ENCODE measurements around the gene GLIS1. TPM values are rescaled to one million over a fixed set of nuclear protein-coding genes. Genes with fewer than 3 reads are reported as not detected.

The GLIS1 gene
- total RNA-seq, 4 donors from 2014 or later: 0.16 to 0.27 TPM; not detected in 2

DNA sequence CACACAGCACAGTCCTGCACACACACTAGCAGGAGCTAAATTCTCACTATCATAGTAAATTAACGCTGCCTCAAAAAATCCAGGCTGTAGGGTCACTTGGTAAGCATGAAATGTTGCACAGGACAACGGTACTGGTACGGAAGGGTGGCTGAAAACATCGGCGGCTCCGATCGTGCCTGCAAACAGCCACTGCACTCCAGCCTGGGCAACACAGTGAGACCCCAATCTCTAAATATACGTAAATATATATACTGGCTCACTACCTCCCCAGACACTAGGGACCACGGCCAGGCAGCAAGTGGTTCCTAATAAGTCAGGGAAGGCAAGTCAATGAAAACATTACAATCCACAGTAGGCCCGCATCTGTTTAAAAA, 44.3 kb downstream of the GLIS1 start:
- H3K9me3 ChIP-seq: no peaks in the 10 kb centered on the region
- 97 to 100% methylated on average over 1 to 5 of the region's 10 CpGs for WGBS, 2 donors (ENCODE audit: low coverage in 1 of 2)
- no peak overlapping the region for H3K27ac ChIP-seq
- H3K4me1 ChIP-seq: no peaks in the 10 kb centered on the region
- no peak for ATAC-seq
- no peak overlapping the region for H3K4me3 ChIP-seq
- TF ChIP-seq POLR2A (IDR thresholded peaks at IDR 0.05): no peak
- no peak for TF ChIP-seq POLR2AphosphoS5 (IDR thresholded peaks at IDR 0.05)
- no peak for TF ChIP-seq EP300 (IDR thresholded peaks at IDR 0.05)
- H3K36me3 ChIP-seq: no peaks in the 10 kb centered on the region
- peaks cover 27% of the 10 kb centered on the region for H3K27me3 ChIP-seq

- no peak overlapping the region for H3K4me3 ChIP-seq
- no peaks in the 10 kb centered on the region for H3K4me1 ChIP-seq
- no peaks in the 10 kb centered on the region for H3K36me3 ChIP-seq
- no peak for TF ChIP-seq POLR2A (IDR thresholded peaks at IDR 0.05)
- no peak for ATAC-seq
- H3K9me3 ChIP-seq: no peaks in the 10 kb centered on the region
- no peak overlapping the region for H3K27ac ChIP-seq
- peaks cover 34% of the 10 kb centered on the region for H3K27me3 ChIP-seq
- WGBS, 2 donors (ENCODE audit: low coverage in 1 of 2): 54 to 60% methylated on average over 2 to 10 of the region's 22 CpGs
Measured at GRCh38 chr1:53693773-53694717, 44.9 kb downstream of the GLIS1 start.

DNA sequence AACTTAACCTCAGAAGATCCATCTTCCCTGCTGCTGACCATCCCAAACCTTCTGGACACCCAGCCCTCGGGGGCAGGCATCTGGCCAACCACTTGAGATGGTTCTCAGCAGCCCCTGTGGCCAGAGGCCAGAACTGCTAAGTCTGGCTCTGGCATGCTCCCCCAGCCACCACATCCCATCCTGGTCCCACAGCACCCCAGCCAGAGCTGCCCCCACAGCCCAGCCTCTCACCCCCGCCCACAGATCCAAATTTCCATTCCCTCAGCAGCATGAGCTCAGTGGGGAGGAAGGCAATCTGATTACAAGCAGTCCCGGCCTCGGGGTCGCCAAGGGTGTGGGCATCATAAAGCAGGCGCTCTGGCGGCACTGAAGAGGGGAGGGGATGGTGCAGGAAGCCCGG, 45.6 kb downstream of the GLIS1 start:
- peaks cover 41% of the 10 kb centered on the region for H3K27me3 ChIP-seq
- no peak for ATAC-seq

DNA sequence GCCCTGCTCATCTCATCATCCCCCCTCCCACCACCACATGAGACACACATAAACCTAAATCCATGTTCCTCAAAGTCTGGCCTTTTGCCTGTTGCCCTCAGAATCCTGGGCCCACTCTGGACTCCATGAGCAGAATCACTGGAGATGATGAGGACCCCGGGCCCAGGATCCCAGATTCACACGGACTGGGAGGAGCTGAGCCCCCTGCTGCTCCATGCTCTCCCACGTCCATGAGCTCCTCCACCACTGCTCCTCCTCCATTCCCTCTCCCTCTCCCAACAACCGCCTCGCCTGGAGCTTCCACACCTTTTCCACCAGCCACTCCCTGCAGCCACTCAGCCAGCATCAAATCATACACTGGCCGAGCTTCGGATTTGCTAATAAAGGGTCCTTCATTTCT, 47.6 kb downstream of the GLIS1 start:
- Histone ChIP-seq H3K27ac (no peak overlapping the region), H3K36me3 (no peaks in the 10 kb centered on the region), H3K4me1 (no peaks in the 10 kb centered on the region), H3K4me3 (no peak overlapping the region), H3K9me3 (no peaks in the 10 kb centered on the region), H3K27me3 (peaks cover 61% of the 10 kb centered on the region)
- no peak for ATAC-seq
- WGBS, 2 donors (ENCODE audit: low coverage in 1 of 2): 75 to 100% methylated on average over 5 to 6 of the region's 7 CpGs
- TF ChIP-seq EP300 (IDR thresholded peaks at IDR 0.05) (no peak), POLR2AphosphoS5 (IDR thresholded peaks at IDR 0.05) (no peak), POLR2A (IDR thresholded peaks at IDR 0.05) (no peak)
- TF ChIP-seq, protein P1, sequence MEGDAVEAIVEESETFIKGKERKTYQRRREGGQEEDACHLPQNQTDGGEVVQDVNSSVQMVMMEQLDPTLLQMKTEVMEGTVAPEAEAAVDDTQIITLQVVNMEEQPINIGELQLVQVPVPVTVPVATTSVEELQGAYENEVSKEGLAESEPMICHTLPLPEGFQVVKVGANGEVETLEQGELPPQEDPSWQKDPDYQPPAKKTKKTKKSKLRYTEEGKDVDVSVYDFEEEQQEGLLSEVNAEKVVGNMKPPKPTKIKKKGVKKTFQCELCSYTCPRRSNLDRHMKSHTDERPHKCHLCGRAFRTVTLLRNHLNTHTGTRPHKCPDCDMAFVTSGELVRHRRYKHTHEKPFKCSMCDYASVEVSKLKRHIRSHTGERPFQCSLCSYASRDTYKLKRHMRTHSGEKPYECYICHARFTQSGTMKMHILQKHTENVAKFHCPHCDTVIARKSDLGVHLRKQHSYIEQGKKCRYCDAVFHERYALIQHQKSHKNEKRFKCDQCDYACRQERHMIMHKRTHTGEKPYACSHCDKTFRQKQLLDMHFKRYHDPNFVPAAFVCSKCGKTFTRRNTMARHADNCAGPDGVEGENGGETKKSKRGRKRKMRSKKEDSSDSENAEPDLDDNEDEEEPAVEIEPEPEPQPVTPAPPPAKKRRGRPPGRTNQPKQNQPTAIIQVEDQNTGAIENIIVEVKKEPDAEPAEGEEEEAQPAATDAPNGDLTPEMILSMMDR (IDR thresholded peaks at IDR 0.05): no peak

More for the DNA sequence above, 45.6 kb downstream of the GLIS1 start:
- TF ChIP-seq, protein P1 (IDR thresholded peaks at IDR 0.05): no peak
- no peak for TF ChIP-seq EP300 (IDR thresholded peaks at IDR 0.05)
- TF ChIP-seq POLR2AphosphoS5 (IDR thresholded peaks at IDR 0.05): no peak
- no peak for TF ChIP-seq POLR2A (IDR thresholded peaks at IDR 0.05)
- Histone ChIP-seq H3K4me3 (no peak overlapping the region), H3K36me3 (no peaks in the 10 kb centered on the region), H3K4me1 (no peaks in the 10 kb centered on the region), H3K9me3 (no peaks in the 10 kb centered on the region), H3K27ac (no peak overlapping the region)
- WGBS, 2 donors (ENCODE audit: low coverage in 1 of 2): no CpG with 5 or more reads among the region's 8 CpGs

DNA sequence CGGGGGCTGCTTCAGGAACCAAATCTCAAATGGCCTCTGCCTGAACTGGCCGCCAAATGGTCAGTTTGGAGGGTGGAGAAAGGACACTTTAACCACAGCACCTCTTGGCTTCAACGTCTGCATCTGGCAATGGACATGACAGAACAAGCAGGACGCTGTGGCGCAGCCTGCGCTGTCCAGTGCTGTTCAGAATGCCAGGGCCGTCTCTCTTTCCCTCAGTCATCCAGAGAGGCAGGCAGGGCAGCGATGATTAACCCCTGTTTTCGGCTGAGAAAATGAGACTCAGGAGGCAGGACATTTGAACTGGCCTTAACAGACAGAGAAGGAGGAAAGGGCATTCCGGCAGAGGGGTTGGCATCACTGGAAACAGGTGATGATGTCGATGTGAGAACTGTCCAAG, 48.6 kb downstream of the GLIS1 start:
- peaks cover 0 to under 1% (median 0%) of the 10 kb centered on the region in 3 donors for H3K4me1 ChIP-seq
- no peaks in the 10 kb centered on the region for H3K9me3 ChIP-seq
- H3K27me3 ChIP-seq: peaks cover 70% of the 10 kb centered on the region
- no peak for ATAC-seq
- no peak overlapping the region for H3K27ac ChIP-seq
- no peaks in the 10 kb centered on the region for H3K36me3 ChIP-seq
- TF ChIP-seq POLR2AphosphoS5 (IDR thresholded peaks at IDR 0.05) (no peak), EP300 (IDR thresholded peaks at IDR 0.05) (no peak), POLR2A (IDR thresholded peaks at IDR 0.05) (no peak)
- TF ChIP-seq, protein P1 (IDR thresholded peaks at IDR 0.05): no peak
- H3K4me3 ChIP-seq: no peak overlapping the region
- WGBS, 2 donors (ENCODE audit: low coverage in 1 of 2): 97 to 100% methylated on average over 3 of the region's 11 CpGs
